T-helper 2 cell treated with Interferon-gamma antibody and Interleukin-4, amounts not matched to agents 5 μg/mL and 100 μg/mL, for 36 hours (primary cell): Measurements from ENCODE around the gene SAMD10.

Experiments used
- DNase-seq: peaks from one replicate; pipeline ENCODE4 v3.0.0; 2021; ENCODE audit warnings: low spot score
- H3K27ac Mint-ChIP-seq: one replicate; pipeline ENCODE4 v1.8.0; 2021; ENCODE audit warnings: mild to moderate bottlenecking, mixed read lengths
- H3K27me3 Mint-ChIP-seq: one replicate; pipeline ENCODE4 v1.8.0; 2021; ENCODE audit warnings: low read depth, mixed read lengths
- H3K36me3 Mint-ChIP-seq: one replicate; pipeline ENCODE4 v1.8.0; 2021; ENCODE audit warnings: low read depth, mixed read lengths
- H3K4me1 Mint-ChIP-seq: one replicate; pipeline ENCODE4 v1.8.0; 2021; ENCODE audit warnings: low read depth, mixed read lengths
- H3K4me3 Mint-ChIP-seq: one replicate; pipeline ENCODE4 v1.8.0; 2022; ENCODE audit warnings: mild to moderate bottlenecking, moderate library complexity, mixed read lengths
- H3K9me3 Mint-ChIP-seq: one replicate; pipeline ENCODE4 v1.8.0; 2021; ENCODE audit warnings: mixed read lengths

The SAMD10 gene

GRCh38 chr20:64010711-64011237, 31.3 kb upstream of the SAMD10 start:
- H3K27ac Mint-ChIP-seq: peak overlapping the region; percentile 41
- H3K4me3 Mint-ChIP-seq: no peak overlapping the region
- no peaks in the 10 kb centered on the region for H3K27me3 Mint-ChIP-seq
- DNase-seq: no peak
- H3K4me1 Mint-ChIP-seq: peaks cover 26% of the 10 kb centered on the region
- H3K9me3 Mint-ChIP-seq: peaks cover 10% of the 10 kb centered on the region
- H3K36me3 Mint-ChIP-seq: peaks cover 60% of the 10 kb centered on the region

DNA sequence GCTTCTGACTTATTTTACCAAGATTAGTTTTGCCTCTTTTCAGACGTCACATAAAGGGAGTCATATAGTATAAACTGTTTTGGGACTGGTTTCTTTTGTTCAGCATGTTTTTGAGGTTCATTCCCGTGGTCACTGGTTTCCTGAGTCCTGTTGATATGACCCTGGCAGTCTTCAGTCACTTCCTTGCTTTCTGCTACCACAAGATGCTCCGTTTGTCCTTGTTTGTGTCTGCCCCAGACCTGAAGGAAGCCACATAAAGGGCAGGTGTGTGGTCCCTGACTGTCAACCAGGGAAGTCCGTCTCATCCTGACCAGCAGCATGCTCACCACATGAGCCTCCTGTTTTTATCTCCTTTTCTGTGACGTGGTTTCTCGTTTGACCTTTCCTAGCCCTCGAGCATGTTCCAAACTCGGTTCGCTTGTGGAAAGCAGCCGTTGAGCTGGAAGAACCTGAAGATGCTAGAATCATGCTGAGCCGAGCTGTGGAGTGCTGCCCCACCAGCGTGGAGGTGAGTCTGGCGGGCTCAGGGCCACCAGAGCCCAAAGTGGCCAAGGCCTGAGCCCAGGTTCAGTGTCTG, 30.5 kb upstream of the SAMD10 start:
- peak overlapping the region; percentile 77 for H3K27ac Mint-ChIP-seq

DNA sequence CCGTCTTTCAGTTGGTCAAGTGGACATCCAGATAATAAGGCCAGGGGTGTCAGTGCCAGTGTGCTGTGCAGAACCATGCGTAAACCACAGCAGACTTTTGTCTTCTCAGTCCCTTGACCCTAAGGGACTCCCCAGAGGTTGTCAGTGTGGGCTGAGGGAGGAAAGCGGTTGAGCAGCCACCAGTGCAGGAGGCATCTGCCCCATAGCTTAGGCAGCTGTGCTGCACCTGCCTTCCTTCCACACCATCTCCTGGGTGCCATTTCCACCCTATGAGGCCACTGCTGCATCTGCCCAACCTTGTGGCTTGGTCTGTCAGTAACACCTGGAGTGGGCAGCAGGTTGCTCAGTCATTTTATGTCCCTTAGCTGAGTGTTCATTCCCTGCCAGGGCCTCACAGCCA, 27.5 kb upstream of the SAMD10 start:
- peaks cover 18% of the 10 kb centered on the region for H3K4me1 Mint-ChIP-seq
- no peaks in the 10 kb centered on the region for H3K27me3 Mint-ChIP-seq
- no peak overlapping the region for H3K4me3 Mint-ChIP-seq
- peaks cover 52% of the 10 kb centered on the region for H3K36me3 Mint-ChIP-seq
- peaks cover 10% of the 10 kb centered on the region for H3K9me3 Mint-ChIP-seq
- no peak for DNase-seq
- H3K27ac Mint-ChIP-seq: no peak overlapping the region

More for the DNA sequence above, 30.5 kb upstream of the SAMD10 start:
- peak; percentile 11 for DNase-seq
- H3K9me3 Mint-ChIP-seq: peaks cover 10% of the 10 kb centered on the region
- peaks cover 26% of the 10 kb centered on the region for H3K4me1 Mint-ChIP-seq
- H3K27me3 Mint-ChIP-seq: no peaks in the 10 kb centered on the region
- H3K4me3 Mint-ChIP-seq: peak overlapping the region; percentile 46
- H3K36me3 Mint-ChIP-seq: peaks cover 59% of the 10 kb centered on the region

DNA sequence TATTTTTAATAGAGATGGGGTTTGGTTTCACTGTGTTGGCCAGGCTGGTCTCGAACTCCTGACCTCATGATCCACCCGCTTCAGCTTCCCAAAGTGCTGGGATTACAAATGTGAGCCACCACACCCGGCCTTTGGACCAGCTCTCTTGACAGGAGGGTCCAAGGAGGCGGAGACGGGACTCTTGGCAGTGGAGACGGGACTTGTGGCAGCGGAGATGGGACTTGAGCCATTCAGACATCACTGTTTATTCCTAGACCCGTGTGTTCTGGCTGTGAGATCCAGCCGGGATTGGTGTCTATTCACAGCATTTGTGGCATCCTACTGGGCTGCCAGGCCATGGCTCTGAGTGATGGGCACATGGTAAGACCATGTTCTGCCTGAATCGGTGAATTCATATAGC, 27.0 kb upstream of the SAMD10 start:
- DNase-seq: no peak
- H3K36me3 Mint-ChIP-seq: peaks cover 55% of the 10 kb centered on the region
- H3K27ac Mint-ChIP-seq: no peak overlapping the region
- no peaks in the 10 kb centered on the region for H3K27me3 Mint-ChIP-seq
- no peak overlapping the region for H3K4me3 Mint-ChIP-seq
- peaks cover 17% of the 10 kb centered on the region for H3K4me1 Mint-ChIP-seq
- peaks cover 10% of the 10 kb centered on the region for H3K9me3 Mint-ChIP-seq

DNA sequence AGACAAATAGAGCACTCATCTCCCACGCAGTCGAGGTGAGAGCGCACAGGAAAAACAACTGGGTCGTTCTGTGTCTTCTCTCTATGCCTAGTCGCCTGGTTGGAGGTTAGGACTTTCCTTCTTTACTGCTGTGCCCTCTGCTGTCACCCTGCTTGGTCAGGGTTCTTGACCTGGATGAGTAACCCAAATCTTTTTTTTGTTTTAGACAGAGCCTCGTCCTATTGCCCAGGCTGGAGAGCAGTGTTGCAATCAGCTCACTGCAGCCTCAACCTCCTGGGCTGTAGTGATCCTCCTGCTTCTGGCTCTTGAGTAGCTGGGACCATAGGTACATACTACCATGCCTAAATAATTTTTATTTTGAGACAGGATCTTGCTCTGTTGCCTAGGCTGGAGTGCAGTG, 26.0 kb upstream of the SAMD10 start:
- H3K27ac Mint-ChIP-seq: no peak overlapping the region
- H3K9me3 Mint-ChIP-seq: peaks cover 10% of the 10 kb centered on the region
- no peak overlapping the region for H3K4me3 Mint-ChIP-seq
- no peaks in the 10 kb centered on the region for H3K27me3 Mint-ChIP-seq
- peaks cover 13% of the 10 kb centered on the region for H3K4me1 Mint-ChIP-seq
- peaks cover 55% of the 10 kb centered on the region for H3K36me3 Mint-ChIP-seq
- DNase-seq: no peak

DNA sequence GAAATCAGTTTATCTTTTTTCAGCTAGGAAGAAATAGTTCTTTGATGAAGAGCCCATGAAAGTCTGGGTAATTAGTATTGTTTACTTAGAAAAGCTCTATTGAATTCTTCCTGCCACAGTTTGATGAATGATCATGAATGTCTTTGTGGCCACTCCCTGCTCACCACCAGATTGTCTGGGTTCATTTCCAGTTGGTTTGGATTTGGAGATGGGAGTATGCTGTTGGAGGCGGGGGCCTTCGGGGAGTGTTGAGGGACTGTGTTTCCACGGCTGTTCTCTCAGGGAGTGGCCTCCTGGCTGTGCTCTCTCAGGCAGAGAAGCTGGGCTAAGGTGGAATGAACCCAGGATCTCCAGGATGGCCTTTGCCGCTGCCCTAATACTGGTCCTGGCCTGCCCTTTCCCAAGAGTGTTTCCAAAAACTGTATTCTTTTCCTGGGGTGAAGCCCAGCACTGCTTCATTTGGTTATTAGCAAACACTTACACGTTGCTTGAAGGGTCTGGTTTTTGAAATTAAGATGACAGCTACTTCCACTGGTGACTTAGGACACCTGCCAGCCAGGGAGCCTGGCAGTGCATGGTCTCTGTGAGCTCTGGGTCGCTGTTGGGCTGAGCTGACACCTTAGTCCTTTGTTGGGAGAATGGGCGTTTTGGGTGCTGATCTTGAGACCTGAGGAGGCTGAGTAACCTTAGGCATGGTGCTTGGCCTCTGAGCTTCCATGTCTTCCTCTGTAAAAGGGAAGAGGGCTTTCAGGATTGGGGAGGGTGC, 24.7 kb upstream of the SAMD10 start:
- H3K4me1 Mint-ChIP-seq: peaks cover 4% of the 10 kb centered on the region
- H3K4me3 Mint-ChIP-seq: no peak overlapping the region
- no peaks in the 10 kb centered on the region for H3K27me3 Mint-ChIP-seq
- DNase-seq: no peak
- H3K36me3 Mint-ChIP-seq: peaks cover 53% of the 10 kb centered on the region
- H3K27ac Mint-ChIP-seq: no peak overlapping the region
- peaks cover 6% of the 10 kb centered on the region for H3K9me3 Mint-ChIP-seq

- no peaks in the 10 kb centered on the region for H3K27me3 Mint-ChIP-seq
- DNase-seq: no peak
- H3K9me3 Mint-ChIP-seq: no peaks in the 10 kb centered on the region
- no peaks in the 10 kb centered on the region for H3K4me1 Mint-ChIP-seq
- peaks cover 46% of the 10 kb centered on the region for H3K36me3 Mint-ChIP-seq
- H3K27ac Mint-ChIP-seq: no peak overlapping the region
- no peak overlapping the region for H3K4me3 Mint-ChIP-seq
Observed at GRCh38 chr20:64001607-64002011, 22.2 kb upstream of the SAMD10 start.

DNA sequence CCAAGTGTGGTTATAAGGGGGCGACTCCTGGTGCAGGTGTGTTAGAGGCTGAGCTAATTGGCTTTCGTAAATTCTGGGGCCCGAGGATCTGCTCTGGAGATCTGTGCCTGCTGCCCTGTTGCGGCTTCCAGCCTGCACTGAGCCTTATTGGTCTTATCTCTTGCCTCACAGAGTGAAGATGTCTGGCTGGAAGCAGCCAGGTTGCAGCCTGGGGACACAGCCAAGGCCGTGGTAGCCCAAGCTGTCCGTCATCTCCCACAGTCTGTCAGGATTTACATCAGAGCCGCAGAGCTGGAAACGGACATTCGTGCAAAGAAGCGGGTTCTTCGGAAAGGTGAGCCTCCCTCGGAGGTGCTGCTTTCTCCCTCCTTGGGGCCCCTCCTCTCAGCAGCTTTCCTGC, 21.5 kb upstream of the SAMD10 start:
- no peaks in the 10 kb centered on the region for H3K4me1 Mint-ChIP-seq
- no peak overlapping the region for H3K4me3 Mint-ChIP-seq
- H3K36me3 Mint-ChIP-seq: peaks cover 48% of the 10 kb centered on the region
- H3K9me3 Mint-ChIP-seq: no peaks in the 10 kb centered on the region
- H3K27ac Mint-ChIP-seq: no peak overlapping the region
- DNase-seq: no peak
- no peaks in the 10 kb centered on the region for H3K27me3 Mint-ChIP-seq

- no peak for DNase-seq
- peak overlapping the region; percentile 75 for H3K27ac Mint-ChIP-seq
- H3K9me3 Mint-ChIP-seq: no peaks in the 10 kb centered on the region
- H3K36me3 Mint-ChIP-seq: peaks cover 36% of the 10 kb centered on the region
- H3K27me3 Mint-ChIP-seq: no peaks in the 10 kb centered on the region
- H3K4me1 Mint-ChIP-seq: peaks cover 35% of the 10 kb centered on the region
- H3K4me3 Mint-ChIP-seq: peak overlapping the region; percentile 58
Observed at GRCh38 chr20:63982937-63983336, 3.5 kb upstream of the SAMD10 start.

- Mint-ChIP-seq H3K9me3 (no peaks in the 10 kb centered on the region), H3K4me3 (peak within 1 kb of the TSS; percentile 88), H3K27ac (peak within 1 kb of the TSS; percentile 97), H3K27me3 (no peaks in the 10 kb centered on the region), H3K36me3 (peaks cover 38% of the 10 kb centered on the region), H3K4me1 (peaks cover 52% of the 10 kb centered on the region)
- peak; percentile 94 for DNase-seq
Observed at GRCh38 chr20:63980806-63981728, 1.6 kb upstream of the SAMD10 start, which contains the start of gene PRPF6. PRPF6 (plus strand) TSS chr20:63981132; CDS start chr20:63981246, 114 bp downstream.

DNA sequence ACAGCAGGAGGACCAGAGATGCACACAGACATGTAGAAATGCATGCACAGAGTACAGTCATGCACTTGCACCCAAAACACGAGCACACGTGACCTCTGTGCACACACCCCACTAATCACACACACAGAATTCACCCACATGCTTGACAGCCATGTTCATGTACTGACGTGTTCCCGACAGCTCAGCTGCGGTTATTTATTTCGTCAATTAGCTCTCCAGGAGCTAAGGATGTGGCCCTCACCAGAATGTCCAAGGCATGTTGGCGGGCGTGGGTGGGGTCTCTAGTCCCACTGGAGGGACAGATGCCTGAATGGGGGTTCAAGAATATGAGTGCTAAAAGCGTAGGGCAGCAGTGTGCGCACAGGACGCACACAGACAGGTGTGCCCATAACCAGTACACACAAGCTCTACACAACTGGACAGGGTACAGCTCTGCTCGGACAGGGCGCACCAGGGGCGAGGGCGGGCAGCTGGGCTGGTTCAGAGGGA, 919 bp upstream of the SAMD10 start:
- Mint-ChIP-seq H3K27me3 (no peaks in the 10 kb centered on the region), H3K9me3 (no peaks in the 10 kb centered on the region), H3K4me3 (peak overlapping the region; percentile 88), H3K36me3 (peaks cover 33% of the 10 kb centered on the region), H3K4me1 (peaks cover 53% of the 10 kb centered on the region), H3K27ac (peak overlapping the region; percentile 97)
- DNase-seq: no peak

DNA sequence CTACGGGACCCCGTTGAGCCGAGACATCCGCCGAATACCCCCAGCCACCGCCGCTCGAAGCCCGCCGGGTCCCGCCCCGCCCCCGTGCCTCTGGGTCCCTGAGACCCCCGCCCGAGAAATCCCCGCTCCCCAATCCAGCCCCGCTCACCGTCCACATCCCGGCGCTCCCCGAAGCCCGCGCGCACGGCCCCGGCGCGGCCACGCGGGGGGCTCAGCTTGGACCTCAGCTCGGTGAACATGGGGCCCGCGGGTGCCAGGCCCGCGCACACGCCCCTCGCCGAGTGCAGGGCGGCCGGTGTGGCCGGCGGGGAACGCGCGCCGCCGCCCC, 249 bp downstream of the SAMD10 start:
- DNase-seq: no peak
- Mint-ChIP-seq H3K4me1 (peaks cover 49% of the 10 kb centered on the region), H3K27ac (peak overlapping the region; percentile 88), H3K9me3 (no peaks in the 10 kb centered on the region), H3K4me3 (peak overlapping the region; percentile 89), H3K27me3 (no peaks in the 10 kb centered on the region), H3K36me3 (peaks cover 30% of the 10 kb centered on the region)

- peaks cover 33% of the 10 kb centered on the region for H3K36me3 Mint-ChIP-seq
- peaks cover 52% of the 10 kb centered on the region for H3K4me1 Mint-ChIP-seq
- peak overlapping the region; percentile 88 for H3K27ac Mint-ChIP-seq
- no peaks in the 10 kb centered on the region for H3K27me3 Mint-ChIP-seq
- H3K9me3 Mint-ChIP-seq: no peaks in the 10 kb centered on the region
- peak overlapping the region; percentile 89 for H3K4me3 Mint-ChIP-seq
- peak; percentile 81 for DNase-seq
Observed at GRCh38 chr20:63978319-63979228, 868 bp downstream of the SAMD10 start.
